GM18507 (cell line): ENCODE results near the gene NRP1.
"Not testable (repeated sequence)": the region's sequence is repeated elsewhere in the genome, so short reads cannot be mapped to it uniquely, and the experiment has no call there.

Source experiments
- DNase-seq: peaks from one replicate; pipeline ENCODE4 v3.0.0; 2011; ENCODE audit warnings: low read depth; ENCODE audit not compliant: insufficient read length; ENCODE audit errors: extremely low spot score
- FAIRE-seq: peaks from 2 replicates; lab custom pipeline; 2011; peaks lifted over from hg19 to GRCh38; lab: Jason Lieb, UNC

The NRP1 gene

DNA sequence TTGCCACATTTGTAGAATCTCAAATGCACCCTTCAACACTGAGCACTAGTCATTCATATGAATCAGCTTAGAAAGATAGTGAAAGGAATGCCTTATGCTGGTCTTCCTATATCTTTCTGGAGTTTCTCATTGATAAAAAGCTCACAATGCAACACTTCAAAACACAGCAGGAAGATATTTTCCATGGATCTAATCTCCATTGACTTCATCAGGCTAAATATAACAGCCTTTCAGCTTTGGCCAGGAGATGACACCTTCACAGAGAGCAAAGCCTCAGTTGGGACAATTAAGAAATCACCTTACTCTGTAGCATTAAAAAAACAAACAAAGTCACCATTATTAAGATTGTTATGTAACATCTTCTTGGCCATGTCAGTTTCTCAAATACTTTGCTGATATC is 6.7 kb downstream of the NRP1 start:
- no peak for DNase-seq

DNA sequence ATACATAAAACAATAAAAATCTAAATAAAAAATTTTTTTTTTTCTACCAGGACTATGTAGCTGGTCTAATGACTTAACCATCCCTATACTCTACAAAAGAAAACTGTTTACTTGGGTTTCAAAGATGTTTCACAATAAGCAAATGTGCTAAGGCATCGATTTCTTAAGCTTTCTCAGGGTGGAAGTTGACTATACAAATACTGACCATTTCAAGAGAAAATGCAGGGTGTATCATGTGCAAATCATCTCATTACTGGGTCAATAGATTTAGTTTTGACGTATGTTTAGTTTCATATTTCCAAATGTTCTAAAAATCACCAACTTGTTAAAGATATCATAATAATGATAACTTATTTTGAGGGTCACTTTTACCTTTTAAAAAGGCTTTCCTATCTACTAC is 7.5 kb downstream of the NRP1 start:
- no peak for DNase-seq

More for the DNA sequence above, 6.7 kb downstream of the NRP1 start:
- no peak for FAIRE-seq

DNA sequence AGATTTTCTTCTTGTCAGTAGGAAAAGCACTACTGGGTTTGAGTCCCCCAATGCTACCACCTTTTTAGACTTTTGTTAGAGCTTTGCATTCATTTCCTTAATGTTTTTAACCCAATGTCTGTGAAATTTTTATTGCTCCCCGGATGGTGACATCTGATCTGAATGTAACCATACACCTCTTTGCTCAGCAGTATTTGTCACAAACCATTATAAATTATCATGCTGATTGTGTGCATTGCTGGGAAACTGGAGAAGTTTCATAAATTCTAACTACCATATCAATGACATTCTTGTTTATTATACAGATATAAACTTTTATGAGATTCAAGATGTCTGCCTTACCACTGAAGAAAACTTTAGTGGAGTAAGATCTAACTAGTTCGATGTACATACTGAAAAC is 8.5 kb downstream of the NRP1 start:
- DNase-seq (no peak), FAIRE-seq (no peak)

More for the DNA sequence above, 7.5 kb downstream of the NRP1 start:
- FAIRE-seq: no peak

DNA sequence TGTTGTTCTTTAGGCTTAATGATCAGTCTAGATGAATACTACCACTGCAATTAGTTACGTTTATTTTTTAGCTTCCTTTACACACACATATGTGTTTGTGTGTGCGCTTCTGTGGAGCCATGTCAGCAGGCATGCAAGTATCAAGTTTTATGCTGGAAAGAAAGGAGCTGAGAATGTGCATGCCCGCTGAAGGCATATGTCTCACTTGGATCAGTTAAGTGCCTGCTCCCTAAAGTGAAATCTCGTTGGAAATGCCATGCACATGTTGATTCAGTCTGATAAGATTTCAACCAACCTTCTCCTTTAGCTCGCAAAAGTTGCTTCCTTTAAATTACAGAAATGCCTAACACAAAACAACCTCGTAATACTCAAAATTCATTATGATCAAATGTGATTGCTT is 10.7 kb downstream of the NRP1 start:
- no peak for DNase-seq
- no peak for FAIRE-seq

DNA sequence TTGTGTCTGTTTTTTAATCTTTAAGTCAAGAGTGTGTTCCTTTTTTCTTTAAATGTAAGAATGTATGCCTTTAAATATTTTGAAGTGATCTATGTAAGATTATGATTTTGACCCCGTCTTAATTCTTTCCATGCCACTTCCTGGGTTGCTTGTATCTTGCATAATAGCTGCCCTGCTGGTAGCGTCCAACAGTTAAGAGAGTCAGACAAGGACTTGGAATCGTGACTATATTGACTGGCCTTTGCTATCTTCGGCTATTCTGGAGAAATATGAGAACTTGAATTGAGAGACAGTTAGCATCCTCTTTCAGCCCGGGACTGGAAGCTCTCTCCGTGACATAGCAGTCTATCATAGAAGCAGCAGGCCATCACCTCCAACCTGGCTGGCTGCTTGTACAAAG is 13.0 kb downstream of the NRP1 start:
- FAIRE-seq (no peak), DNase-seq (no peak)

DNA sequence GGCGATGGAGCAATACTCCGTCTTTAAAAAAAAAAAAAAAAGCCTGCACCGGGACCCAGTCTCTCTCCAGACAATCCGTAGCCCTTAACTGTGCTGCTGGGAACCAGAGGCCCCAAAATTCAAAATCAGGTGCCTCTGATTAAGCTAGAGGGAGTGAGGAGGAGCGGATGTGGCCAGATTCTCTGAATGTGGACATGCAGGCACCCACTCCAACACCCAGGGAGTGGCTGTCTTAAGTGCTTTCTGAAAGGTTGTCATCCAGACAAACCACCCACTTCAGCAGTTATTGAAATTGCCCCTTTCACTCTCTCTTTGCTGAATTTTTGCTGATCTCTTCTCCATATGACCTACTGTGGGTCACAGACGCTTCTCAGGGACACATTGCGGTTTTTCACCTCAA is 14.2 kb downstream of the NRP1 start:
- FAIRE-seq: no peak
- DNase-seq: no peak

DNA sequence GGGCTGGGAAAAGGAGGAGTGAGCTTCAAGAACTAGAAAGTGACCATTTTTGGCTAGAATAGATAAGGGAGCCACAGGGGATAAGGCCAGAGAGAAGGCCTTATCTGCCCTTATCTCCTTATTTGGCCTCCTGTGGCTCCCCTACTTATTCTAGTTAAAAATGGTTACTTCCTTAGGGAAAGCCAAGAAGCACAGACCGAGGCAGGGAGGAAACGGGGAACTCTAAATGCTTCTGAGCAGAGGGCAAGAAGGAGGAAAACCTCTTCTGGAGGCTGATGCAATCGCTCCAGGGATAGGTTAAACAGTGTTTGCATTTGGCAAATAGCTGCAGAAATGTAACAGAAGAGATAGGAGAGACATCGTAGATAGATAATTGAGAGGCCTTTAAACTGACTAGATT is 18.6 kb downstream of the NRP1 start:
- DNase-seq (no peak), FAIRE-seq (no peak)

DNA sequence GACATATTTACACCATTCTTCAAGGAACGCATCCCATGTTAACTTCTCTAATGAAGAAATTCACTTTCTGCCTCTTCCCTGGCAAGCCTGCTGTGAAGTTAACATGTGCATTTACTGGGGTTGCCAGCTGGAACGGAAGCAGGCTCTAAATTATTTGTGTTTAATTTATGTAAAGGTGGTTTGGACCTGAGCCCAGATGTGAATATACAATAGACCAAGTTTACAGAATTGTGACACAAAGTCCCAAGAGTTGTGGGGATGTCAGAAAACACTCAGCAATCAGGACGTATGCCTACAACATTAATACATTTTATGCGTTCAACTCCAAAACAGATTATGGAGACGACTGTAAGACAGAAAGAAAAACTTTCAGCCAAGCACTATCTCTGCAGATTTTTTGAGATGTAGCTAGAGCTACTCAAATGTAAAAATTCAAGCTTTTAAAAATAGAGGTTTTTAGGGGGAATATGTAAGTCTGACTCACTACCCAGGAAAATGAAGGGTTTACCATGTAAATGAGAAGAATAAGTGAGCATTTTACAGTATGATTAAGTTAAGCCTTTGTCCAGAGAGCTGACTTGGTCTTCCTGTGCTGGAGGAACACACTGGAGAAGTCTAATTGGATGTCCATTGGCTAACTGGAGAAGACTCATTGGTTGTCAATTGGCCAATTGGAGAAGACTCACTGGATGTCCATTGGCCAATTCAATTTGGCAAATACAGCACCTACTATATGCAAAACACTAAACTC is 19.5 kb downstream of the NRP1 start:
- no peak for FAIRE-seq
- no peak for DNase-seq

DNA sequence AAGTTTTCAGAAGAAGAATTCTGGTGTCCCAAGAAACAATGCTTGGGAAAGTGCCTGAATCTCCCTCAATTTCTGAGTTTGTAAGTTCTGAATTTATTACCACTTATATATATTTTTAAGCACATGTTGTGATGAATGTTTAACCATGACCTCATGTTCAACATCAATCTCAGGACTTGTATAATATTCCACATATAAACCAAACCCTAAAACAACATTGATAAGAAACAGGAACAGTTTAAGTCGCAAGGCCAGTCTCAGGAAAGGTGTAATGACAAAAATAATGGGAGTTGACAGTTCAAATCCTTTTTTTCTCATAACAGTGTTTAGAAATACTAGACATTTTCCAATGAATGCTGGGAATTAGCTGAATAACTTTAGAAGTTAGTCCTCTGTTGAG is 22.8 kb downstream of the NRP1 start:
- FAIRE-seq: no peak
- no peak for DNase-seq

DNA sequence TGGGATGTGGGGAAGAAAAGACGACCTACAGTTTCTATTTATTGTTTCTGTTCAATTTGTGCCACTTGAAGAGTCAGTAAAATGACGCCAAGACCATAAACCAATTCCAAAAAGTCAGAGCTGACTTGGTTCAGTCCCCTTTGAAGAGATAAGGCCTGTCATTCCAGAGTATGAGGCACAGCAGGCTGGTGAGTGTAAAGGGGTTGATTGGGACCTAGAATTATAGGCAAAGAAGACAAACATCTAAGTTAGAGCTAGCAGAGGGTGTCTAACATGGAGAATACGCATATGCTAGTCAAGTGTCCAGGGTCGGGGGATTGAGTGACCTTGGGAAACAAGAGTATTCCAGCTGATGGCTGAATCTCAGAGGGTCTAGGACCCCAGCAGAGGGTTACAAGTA is 23.6 kb downstream of the NRP1 start:
- no peak for FAIRE-seq
- DNase-seq: no peak

DNA sequence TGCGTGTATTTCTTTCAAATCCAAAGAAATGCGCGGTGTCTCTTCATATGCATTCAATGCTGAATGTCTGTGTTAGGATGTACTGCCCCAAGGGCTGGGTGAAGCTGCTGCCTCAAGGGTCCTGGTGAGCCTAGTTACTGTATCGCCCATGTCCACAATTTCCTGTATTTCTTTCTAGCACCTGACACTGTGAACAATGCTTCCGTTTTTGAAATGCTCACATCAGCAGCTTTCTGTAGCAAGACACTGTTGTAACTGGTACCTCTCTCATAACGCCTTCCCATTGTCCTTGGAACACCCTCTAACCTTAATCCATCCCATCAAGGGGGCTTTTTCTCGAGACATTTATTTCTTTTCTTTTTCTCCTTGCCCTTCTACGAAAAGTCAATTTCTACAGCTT is 25.1 kb downstream of the NRP1 start:
- FAIRE-seq: no peak
- no peak for DNase-seq

DNA sequence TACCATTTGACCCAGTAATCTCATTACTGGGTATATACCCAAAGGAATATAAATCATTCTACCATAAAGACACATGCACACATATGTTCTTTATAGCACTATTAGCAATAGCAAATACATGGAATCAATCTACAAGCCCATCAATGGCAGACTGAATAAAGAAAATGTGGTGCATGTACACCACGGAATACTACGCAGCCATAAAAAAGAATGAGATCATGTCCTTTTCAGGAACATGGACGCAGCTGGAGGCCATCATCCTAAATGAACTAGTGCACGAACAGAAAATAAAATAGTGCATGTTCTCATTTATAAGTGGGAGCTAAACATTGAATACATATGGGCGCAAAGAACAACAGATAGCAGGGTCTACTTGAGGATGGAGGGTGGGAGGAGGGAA is 26.6 kb downstream of the NRP1 start:
- FAIRE-seq (no peak), DNase-seq (no peak)

DNA sequence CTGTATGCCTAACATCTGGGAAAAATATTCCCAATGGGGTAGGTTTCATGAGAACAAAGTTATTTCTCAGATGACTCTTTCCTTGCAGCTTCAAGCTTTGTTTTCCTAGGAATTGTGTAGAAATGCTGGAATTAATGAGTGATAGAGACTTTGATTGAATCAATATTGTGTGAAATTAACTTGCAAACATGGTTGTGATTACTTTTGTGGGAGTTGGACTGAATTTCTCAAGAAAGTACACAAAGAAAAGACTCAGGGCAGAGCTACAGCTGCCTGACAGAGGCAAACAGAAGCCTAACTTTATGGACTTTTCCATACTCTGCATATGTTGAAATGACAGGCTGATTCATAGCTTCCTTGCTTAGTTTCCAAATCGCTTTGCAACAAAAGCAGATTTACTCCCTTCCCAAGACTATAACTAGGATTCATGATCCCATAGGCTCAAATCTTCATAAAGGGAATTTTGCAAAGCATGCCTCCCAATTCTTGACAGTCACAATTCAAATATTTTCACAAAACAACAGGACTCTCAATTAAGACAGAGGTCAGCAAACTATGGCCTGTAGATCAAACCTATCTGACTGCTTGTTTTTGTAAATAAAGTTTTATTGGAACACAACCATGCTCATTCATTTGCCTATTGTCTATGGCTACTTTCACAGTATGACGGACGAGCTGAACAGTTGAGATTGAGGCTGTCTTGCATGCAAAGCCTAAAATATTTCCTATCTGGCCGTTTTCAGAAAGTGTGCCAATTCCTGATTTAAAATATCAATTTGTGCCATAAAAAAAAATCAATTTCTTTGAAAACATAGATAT is 27.6 kb downstream of the NRP1 start:
- no peak for FAIRE-seq
- DNase-seq: no peak

DNA sequence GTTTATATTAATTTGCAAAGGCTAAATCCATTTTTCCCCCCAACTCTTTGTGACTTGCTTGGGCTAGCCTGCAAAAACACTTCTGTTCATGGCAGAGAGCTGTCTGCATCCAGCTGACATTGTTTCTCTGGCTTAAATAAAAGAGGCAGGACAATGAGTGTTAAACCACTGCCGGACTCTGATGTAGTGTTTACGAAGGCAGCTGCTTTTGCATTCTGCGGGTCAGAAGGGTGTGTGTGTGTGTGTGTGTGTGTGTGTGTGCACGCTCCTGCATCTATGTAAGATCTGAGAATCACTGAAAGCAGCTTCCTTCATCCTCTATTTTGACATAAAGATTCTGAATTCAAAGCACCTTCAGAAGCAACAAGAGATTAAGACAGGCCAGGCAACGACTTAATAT is 28.3 kb downstream of the NRP1 start:
- no peak for DNase-seq
- FAIRE-seq: no peak

DNA sequence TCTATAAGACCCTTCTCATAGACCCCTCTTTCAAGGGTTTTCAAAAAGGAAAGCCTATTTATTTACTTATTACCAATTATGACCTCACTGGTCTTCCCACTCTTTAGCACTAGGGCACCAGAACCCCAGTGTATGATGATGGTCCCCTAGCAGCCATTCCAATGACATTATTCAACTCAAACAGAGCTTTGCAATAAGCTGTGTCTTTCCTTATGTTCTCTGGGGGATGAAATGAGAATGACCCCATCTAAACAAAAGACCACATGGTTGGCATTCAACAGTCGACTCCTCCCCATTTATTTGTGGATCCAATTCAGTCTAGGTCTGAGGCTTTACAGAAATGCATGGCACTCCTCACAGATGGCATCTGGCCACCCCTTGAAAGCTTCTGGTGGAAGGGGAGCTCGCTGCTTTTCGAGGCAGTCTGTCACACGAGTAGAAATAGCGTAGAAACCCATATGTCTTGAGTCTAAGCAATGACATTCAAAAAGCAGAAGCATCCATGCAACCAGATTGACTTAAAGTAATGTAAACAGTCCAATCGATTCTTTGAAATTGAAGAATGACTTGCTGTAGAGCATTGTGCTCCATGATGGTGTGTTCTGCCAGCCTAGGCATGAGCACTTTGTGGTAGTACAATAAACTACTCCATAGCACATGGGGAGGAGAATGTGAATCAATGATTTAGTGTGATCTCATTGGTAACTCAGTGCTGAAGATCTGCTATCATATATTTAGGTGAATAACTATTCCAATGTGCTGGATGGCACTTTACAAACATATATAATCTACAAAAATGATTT is 29.8 kb downstream of the NRP1 start:
- FAIRE-seq (no peak), DNase-seq (no peak)

DNA sequence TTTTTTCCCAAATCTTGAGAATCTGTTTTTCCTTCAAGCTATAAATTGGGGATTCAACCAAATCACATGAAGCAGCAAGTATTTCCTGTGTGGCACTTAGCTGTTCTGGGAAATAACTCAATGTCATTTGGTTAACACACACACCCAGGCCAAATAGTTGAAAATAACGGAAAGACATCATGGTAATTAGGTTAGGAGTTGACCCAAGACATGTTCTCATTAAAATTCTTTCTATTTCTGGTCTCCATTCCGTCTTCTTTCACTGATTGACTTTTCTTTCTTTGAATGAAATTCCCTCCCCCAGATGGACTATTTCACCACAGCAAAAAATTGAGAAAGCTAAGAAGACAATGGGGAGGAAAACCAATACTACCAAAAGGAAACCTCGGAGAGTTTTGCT is 30.5 kb downstream of the NRP1 start:
- no peak for DNase-seq
- no peak for FAIRE-seq

DNA sequence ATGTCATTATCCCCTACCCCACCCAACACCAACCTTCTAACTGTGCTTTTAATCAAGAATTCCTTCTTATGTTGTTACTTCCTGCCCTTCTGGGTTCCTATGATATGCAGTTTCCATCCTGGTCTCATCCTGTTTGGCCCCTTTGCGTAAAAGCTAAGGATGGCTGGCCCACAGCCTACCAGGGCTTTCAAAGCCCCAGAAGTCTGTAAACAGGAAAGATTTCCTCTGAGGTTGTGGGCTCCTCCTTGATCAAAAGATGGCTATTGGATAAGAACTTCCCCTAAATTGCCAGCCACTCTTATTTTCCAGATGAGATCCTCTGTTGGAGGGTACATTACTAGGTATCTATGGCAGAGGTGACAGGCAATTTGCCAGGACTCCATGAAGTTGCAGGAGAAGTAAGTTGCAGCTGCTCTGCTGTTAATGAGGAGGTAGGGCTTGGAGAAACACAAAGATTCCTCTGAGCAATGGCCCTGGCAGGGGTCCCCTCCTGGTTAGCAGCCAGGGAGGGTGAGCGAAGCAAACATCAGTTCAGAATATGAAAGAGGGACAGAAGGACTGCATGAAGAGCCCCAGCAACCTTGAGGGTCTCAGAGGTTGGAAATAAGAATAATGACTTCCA is 32.1 kb downstream of the NRP1 start:
- no peak for DNase-seq
- FAIRE-seq: no peak

DNA sequence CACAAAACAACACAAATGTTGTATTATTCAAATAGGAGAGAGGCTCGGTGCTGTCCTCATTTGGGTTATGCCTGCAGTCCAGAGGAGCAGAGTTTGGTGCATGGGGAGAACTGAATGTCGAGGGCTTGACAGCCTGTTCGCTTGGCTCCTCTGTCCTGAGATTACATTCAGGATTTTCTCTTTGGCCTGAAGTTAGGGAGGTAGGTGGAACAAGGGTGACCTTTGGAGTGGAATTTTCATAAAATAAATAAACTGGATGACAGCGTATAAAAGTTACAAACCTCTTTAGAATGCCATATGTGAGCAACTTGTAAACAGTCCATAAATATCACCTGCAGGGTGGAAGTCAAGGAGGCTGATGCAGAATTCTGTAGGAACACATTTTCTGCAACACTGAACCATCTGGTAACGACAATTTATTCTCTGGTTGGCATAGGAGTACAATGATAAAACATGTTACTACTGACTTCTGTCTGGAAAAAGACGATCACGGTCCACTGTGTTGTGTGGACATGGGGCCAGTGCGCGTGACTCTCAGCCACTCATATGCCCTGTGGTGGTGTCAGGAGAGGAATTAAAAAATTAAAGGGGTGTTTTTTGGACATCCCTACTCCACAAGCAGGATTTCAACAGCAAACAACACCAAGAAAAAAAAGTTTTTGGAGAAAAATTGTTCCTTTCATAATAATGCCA is 33.2 kb downstream of the NRP1 start:
- FAIRE-seq: no peak
- DNase-seq: no peak

DNA sequence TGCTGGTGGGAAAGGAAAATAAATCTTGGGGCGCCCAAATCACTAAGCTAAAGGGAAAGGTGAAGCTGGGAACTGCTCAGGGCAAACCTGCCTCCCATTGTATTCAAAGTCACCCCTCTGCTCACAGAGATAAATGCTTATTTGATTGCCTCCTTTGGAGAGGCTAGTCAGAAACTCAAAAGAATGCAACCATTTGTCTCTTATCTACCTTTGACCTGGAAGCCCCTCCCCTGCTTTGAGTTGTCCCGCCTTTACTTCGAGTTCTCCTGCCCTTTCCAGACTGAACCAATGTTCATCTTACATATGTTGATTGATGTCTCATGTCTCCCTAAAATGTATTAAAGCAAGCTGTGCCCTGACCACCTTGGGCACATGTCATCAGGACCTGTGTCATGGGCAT is 33.9 kb downstream of the NRP1 start:
- not testable (repeated sequence) for FAIRE-seq, DNase-seq
